Measurements from ENCODE around the gene CNGA3.
"Not testable (repeated sequence)": the region's sequence is repeated elsewhere in the genome, so short reads cannot be mapped to it uniquely, and the experiment has no call there.

Gene CNGA3

DNA sequence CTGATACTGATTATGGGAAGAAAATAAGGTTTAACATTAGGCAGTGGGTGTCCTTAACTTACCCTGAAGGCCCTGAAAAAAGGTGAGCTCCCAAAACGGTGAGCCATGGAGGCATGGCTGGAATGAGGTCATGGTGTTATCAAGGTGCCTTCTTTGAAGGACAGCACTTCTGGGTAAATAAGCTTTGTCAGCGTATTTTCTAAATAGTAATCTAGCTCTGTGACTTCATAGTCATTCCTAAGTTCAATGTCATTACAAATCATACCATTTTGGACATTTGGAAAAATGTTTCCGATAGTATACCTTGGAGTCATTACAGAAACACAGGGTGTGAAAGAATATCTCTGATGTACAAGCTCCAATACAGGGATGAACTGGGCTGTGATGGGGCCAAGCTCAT lies 35.2 kb upstream of the CNGA3 start:
- no peak for DNase-seq (ENCODE audit: low read depth in 1 of 2, low spot score in 1 of 2)
- in situ Hi-C loops (cut with HindIII; ENCODE audit: low pct_unique_long_range_greater_than_20kb, low sequenced_read_pairs): no loop called here
- TF ChIP-seq JUND (IDR thresholded peaks at IDR 0.05; ENCODE audit: low read depth): no peak

DNA sequence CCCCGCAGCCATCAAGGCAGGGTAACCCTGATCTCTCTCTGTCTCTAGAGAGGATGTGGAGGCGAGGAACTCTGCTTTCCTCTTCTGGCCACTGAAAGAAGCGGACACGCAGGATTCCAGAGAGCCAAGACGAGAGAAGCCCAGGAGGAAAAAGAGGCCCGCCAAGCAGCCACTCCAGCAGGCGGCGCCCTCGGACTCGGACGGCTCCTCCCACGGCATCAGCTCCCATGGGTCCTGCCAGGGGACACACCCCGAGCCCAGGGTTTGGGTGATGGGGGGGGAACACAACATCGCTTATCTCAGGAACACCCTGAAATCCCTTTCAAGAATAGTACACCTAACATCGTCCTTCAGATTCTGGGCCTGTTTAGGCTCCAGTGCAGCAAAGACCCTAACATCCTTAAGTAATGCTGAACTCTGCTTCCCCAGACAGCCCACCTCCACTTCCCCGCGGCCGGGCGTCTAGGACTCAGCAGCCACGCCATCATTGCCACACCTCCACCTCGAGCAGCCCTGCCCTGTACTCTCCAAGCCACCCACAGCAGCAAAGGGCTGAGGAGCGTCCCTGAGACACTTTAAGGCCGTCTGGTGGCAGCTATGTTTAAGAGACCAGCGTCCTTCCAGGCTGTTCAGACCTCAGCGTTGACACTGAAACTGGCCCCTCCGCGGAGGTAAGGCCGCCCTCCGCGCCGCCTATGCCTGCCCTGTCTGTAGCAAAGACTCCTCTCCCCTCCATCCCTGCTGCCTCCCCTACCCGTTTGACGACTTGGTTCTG lies 34.3 kb upstream of the CNGA3 start:
- DNase-seq (ENCODE audit: low read depth in 1 of 2, low spot score in 1 of 2): no peak
- no peak for TF ChIP-seq JUND (IDR thresholded peaks at IDR 0.05; ENCODE audit: low read depth)
- in situ Hi-C loops (cut with HindIII; ENCODE audit: low pct_unique_long_range_greater_than_20kb, low sequenced_read_pairs): no loop called here

- DNase-seq (ENCODE audit: low read depth in 1 of 2, low spot score in 1 of 2): no peak
- no peak for TF ChIP-seq JUND (IDR thresholded peaks at IDR 0.05; ENCODE audit: low read depth)
- in situ Hi-C loops (cut with HindIII; ENCODE audit: low pct_unique_long_range_greater_than_20kb, low sequenced_read_pairs): no loop called here
These were observed 32.6 kb upstream of the CNGA3 start for GRCh38 chr2:98313492-98314250.

- TF ChIP-seq JUND (IDR thresholded peaks at IDR 0.05; ENCODE audit: low read depth): no peak
- no peak for DNase-seq (ENCODE audit: low read depth in 1 of 2, low spot score in 1 of 2)
- in situ Hi-C loops (cut with HindIII; ENCODE audit: low pct_unique_long_range_greater_than_20kb, low sequenced_read_pairs): no loop called here
These were observed 32.0 kb upstream of the CNGA3 start for GRCh38 chr2:98314251-98314650.

DNA sequence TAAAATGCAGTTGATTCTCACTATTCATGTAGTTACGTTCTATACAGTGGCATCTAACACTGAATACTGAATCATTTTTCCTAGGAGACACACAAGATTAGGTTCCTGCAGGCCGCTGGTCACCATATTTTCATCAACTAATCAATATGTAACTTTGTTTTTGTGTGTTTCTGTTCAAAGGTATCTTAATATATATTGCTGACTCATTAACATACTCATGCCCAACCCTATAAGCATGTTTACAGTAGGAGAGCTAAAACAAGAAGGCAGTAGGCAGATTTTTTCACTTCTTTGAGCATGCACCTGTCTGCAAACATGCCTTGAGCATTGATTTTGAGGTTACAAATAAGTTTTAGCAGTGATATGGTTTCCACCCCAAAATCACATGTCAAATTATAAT lies 30.3 kb upstream of the CNGA3 start:
- DNase-seq (ENCODE audit: low read depth in 1 of 2, low spot score in 1 of 2): no peak
- TF ChIP-seq JUND (IDR thresholded peaks at IDR 0.05; ENCODE audit: low read depth): no peak
- in situ Hi-C loops (cut with HindIII; ENCODE audit: low pct_unique_long_range_greater_than_20kb, low sequenced_read_pairs): no loop called here

GRCh38 chr2:98317214-98317613 lies 29.0 kb upstream of the CNGA3 start:
- in situ Hi-C loops (cut with HindIII; ENCODE audit: low pct_unique_long_range_greater_than_20kb, low sequenced_read_pairs): no loop called here
- TF ChIP-seq JUND (IDR thresholded peaks at IDR 0.05; ENCODE audit: low read depth): no peak
- no peak for DNase-seq (ENCODE audit: low read depth in 1 of 2, low spot score in 1 of 2)

DNA sequence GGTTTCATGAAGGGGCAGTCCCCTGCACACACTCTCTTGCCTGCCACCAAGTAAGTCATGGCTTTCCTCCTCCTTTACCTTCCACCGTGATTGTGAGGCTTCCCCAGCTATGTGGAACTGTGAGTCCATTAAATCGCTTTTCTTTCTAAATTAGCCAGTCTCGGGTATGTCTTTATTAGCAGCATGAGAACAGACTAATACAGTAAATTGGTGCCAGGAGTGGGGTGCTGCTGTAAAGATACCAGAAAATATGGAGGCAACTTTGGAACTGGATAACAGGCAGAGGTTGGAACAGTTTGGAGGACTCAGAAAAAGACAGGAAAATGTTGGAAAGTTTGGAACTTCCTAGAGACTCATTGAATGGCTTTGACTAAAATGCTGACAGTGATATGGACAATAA lies 26.1 kb upstream of the CNGA3 start:
- DNase-seq (ENCODE audit: low read depth in 1 of 2, low spot score in 1 of 2); in situ Hi-C loops (cut with HindIII; ENCODE audit: low pct_unique_long_range_greater_than_20kb, low sequenced_read_pairs): not testable (repeated sequence)

DNA sequence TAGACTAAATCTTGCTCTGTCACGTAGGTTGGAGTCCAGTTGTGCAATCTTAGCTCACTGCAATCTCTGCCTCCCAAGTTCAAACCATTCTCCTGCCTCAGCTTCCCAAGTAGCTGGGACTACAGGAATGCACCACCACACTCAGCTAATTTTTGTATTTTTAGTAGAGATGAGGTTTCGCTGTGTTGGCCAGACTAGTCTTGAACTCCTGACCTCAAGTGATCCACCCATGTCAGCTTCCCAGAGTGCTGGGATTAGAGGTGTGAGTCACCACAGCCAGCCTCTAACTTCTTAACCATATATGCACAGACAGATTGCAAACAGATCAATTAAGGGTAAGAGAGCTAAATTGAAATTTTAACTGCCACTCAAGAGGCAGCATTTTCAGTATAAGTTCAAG lies 22.1 kb upstream of the CNGA3 start:
- DNase-seq (ENCODE audit: low read depth in 1 of 2, low spot score in 1 of 2): no peak
- in situ Hi-C loops (cut with HindIII; ENCODE audit: low pct_unique_long_range_greater_than_20kb, low sequenced_read_pairs): no loop called here
- no peak for TF ChIP-seq JUND (IDR thresholded peaks at IDR 0.05; ENCODE audit: low read depth)

- no peak for TF ChIP-seq JUND (IDR thresholded peaks at IDR 0.05; ENCODE audit: low read depth)
- DNase-seq (ENCODE audit: low read depth in 1 of 2, low spot score in 1 of 2): no peak
- in situ Hi-C loops (cut with HindIII; ENCODE audit: low pct_unique_long_range_greater_than_20kb, low sequenced_read_pairs): no loop called here
These were observed 18.5 kb upstream of the CNGA3 start for GRCh38 chr2:98327776-98328175.

GRCh38 chr2:98329549-98329948 lies 16.7 kb upstream of the CNGA3 start:
- in situ Hi-C loops (cut with HindIII; ENCODE audit: low pct_unique_long_range_greater_than_20kb, low sequenced_read_pairs): no loop called here
- no peak for TF ChIP-seq JUND (IDR thresholded peaks at IDR 0.05; ENCODE audit: low read depth)
- DNase-seq (ENCODE audit: low read depth in 1 of 2, low spot score in 1 of 2): no peak

DNA sequence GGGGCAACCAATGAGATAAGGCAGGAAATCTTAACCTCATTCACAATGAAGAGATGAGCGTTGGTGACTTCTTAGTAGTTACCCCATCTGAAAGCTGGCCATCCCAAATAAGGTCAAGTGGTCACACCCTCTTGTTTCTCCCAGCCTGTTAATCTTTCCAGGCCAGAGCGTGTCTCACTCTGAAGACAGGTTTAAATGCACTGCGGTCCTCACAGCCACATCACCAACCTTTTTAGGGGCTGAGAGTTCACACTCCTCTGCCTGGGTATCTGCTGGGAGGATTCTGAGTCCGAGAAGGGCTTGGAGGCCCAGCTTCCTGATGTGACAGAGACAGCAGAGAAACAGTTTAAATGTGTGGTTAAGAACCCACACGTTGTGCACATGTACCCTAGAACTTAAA lies 13.3 kb upstream of the CNGA3 start:
- no peak for DNase-seq (ENCODE audit: low read depth in 1 of 2, low spot score in 1 of 2)
- TF ChIP-seq JUND (IDR thresholded peaks at IDR 0.05; ENCODE audit: low read depth): no peak
- in situ Hi-C loops (cut with HindIII; ENCODE audit: low pct_unique_long_range_greater_than_20kb, low sequenced_read_pairs): no loop called here

- no peak for TF ChIP-seq JUND (IDR thresholded peaks at IDR 0.05; ENCODE audit: low read depth)
- in situ Hi-C loops (cut with HindIII; ENCODE audit: low pct_unique_long_range_greater_than_20kb, low sequenced_read_pairs): no loop called here
These were observed 12.3 kb upstream of the CNGA3 start for GRCh38 chr2:98333922-98334321.

GRCh38 chr2:98334439-98335078 lies 11.7 kb upstream of the CNGA3 start:
- in situ Hi-C loops (cut with HindIII; ENCODE audit: low pct_unique_long_range_greater_than_20kb, low sequenced_read_pairs): no loop called here
- TF ChIP-seq JUND (IDR thresholded peaks at IDR 0.05; ENCODE audit: low read depth): no peak
- no peak for DNase-seq (ENCODE audit: low read depth in 1 of 2, low spot score in 1 of 2)

More at GRCh38 chr2:98333922-98334321, 12.3 kb upstream of the CNGA3 start:
- no peak for DNase-seq (ENCODE audit: low read depth in 1 of 2, low spot score in 1 of 2)
